Measurements from ENCODE around the gene CHD3.
"Not testable (repeated sequence)": the region's sequence is repeated elsewhere in the genome, so short reads cannot be mapped to it uniquely, and the experiment has no call there.

The CHD3 gene

GRCh38 chr17:7850701-7851437, 37.7 kb upstream of the CHD3 start:
- FAIRE-seq: no peak

- no peak for FAIRE-seq
These were observed 36.9 kb upstream of the CHD3 start for GRCh38 chr17:7851438-7852261.

- FAIRE-seq: no peak
These were observed 36.3 kb upstream of the CHD3 start for GRCh38 chr17:7852262-7852670.

GRCh38 chr17:7852919-7853690, 35.5 kb upstream of the CHD3 start:
- no peak for FAIRE-seq

- no peak for FAIRE-seq
These were observed 34.9 kb upstream of the CHD3 start for GRCh38 chr17:7853691-7854038.

GRCh38 chr17:7854078-7854777, 34.4 kb upstream of the CHD3 start:
- no peak for FAIRE-seq

GRCh38 chr17:7854851-7855659, 33.5 kb upstream of the CHD3 start, which contains the start of gene TMEM88:
TSS of gene TMEM88 (plus strand) at chr17:7855066. CDS start at chr17:7855075, 9 bp downstream.
- no peak for FAIRE-seq

DNA sequence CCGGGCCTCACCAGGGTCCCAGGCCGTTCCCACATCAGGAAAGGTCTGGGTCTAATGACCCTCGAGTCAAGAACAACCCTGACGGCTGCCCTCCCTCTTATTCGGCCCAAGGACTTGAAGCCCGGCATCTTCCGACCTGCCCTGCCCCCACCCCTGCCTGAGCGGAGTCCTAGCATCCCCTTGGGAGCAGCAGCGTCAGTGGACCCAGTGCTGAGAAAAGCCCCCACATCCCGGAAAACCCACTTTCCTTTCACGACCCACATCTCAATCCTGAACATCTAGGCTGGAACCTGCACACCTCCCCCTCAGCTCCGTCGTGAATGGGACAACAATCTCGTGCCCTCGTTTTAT, 33.0 kb upstream of the CHD3 start:
- no peak for FAIRE-seq

- no peak for FAIRE-seq
These were observed 32.4 kb upstream of the CHD3 start for GRCh38 chr17:7856011-7856810.

DNA sequence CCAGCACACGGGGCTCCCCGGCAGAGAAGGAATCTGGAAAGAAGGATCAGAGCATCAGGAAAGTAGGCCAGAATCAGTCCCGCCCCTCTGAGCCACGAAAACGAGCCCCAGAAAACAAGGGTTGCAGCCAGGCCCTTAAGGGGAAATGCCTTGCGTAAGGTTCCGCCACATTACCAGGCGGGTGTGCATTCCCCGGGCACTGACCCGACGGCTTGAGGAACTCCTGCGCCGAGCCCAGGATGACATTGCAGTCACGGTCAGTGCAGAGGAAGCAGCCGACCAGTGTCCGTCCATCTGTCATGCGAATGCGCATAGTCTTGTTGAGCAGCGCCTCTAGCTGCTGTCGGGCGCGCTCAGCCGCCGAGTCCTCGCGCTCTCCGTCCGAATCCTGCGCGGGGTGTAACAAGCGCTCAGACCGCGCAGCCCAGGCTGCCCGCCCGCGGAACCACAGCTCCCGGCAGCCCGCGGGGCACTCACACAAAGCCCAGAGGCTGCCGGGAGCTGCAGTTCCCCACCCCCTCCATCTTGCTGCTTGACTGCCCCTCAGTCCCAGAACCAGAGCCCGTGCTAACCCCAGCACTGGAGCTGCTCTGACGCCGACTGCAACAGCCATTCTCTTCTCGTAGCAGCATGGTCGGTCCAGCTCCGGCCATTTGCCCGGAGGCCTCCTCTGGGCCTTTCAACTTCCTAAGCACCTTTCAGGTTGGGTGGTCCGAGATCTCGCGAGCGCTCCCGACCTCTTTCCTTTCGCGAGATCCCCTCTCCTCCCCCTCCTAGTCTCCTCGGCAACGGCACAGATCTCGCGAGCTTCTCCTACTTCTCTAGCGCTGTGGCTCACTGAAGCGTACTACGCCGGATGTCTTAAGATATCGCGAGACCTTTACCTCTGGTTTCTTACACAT, 31.5 kb upstream of the CHD3 start, which contains the start of gene NAA38:
TSS of gene NAA38 (minus strand) at position 749 of the 902 bp plus-strand sequence. CDS start at position 653, 96 bp downstream.
- FAIRE-seq: peak; percentile 97

- no peak for FAIRE-seq
These were observed 30.7 kb upstream of the CHD3 start, which contains the start of gene CYB5D1 for GRCh38 chr17:7857713-7858521. TSS of gene CYB5D1 (plus strand) at chr17:7858003. CDS start at chr17:7858135, 132 bp downstream.

DNA sequence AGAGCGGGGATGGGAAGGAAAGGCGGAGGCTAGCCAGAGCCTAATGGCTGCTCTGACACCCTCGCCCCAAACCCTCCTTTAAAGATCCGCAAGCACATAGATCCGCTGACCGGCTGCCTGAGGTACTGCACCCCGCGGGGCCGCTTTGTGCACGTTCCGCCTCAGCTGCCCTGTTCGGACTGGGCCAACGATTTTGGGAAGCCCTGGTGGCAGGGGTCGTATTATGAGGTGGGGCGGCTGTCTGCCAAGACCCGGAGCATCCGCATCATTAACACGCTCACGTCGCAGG, 30.1 kb upstream of the CHD3 start:
- no peak for FAIRE-seq

DNA sequence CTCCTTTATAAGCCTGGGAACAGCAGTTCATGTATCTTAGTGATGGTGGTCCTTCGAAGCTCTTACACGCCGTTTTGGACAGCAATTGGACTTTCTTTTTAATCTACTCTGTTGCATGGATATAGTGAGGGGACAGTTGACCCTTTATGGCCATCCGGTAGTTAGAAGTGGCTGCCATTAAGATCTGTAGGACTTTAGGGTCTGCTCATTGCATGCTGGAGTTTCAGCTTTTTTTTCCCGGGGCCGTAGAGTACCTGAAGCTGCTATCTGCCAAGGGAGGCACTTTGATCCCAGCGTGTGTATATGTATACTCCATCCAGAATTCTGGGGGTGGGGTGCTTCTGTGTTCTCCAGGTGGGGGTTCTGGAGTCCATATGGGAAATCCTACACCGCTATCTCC, 29.6 kb upstream of the CHD3 start:
- FAIRE-seq: no peak

DNA sequence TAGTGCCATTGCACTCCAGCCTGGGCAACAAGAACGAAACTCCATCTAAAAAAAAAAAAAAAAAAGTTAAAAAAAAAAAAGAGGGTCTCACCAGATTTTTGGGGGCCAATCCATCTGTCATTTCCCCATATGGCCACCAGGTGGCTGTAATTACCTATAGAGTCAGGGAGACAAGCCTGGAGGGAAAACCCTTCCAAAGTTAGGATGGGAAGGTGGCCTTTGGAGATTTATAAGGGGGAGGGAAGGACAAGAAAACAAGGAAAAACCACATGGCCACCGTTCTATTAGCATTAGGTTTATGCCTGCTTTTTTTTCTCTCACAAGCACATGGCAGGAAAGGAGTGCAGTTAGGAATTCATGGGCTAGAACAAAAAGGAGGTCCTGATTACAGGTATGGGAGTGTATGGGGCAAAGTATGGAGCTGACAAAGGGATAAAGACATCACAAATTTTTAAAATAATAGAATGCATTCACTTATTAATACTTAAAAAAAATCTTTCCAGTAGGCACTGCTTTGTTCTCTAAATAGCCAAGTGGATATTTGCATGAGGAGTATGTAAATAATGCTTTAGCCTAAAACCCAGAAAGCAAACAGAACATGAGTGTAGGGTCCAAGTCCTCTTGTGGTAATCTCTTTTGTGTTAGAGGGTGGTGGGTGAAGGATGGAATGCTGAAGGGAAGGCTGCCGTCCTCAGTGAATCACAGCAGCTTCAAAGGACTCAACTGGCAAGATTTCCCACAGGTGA, 25.7 kb upstream of the CHD3 start:
- no peak for FAIRE-seq

DNA sequence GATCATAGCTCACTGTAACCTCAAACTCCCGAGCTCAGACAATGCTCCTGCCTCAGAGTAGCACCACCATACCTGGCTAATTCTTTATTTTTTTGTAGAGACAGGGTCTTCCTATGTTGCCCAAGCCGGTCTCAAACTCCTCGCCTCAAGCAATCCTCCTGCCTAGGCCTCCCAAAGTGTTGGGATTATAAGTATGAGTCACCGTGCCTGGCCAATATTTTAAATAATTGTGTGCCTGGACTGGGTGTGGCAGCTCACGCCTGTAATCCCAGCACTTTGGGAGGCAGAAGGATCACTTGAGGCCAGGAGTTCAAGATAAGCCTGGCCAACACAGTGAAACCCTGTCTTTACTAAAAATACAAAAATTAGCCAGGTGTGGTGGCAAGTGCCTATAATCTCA, 24.2 kb upstream of the CHD3 start:
- FAIRE-seq: not testable (repeated sequence)

GRCh38 chr17:7864995-7865650, 23.5 kb upstream of the CHD3 start:
- FAIRE-seq: no peak

- no peak for FAIRE-seq
These were observed 20.7 kb upstream of the CHD3 start for GRCh38 chr17:7867881-7868329.

DNA sequence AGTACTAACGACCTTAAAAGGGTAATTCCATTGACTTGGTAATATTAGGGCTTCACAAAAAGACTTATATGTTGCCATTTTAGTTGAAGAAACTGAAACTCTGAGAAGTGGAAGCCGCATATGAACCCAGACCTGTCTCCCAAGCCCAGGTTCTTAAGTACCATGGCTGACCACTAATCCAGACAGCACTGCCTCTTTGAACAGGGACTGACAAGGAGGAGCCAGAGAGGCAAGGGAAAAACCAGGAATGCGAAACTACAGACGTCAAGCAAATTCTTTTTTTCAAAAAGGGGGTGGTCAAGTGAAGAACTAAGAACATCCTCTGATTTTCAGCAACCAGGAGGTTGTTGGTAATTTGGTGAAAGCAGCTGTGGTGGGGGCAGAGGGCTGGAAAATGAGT, 15.5 kb upstream of the CHD3 start:
- no peak for FAIRE-seq

Data from islet of Langerhans (tissue), 1 donor.